ENCODE measurements around the gene SLC25A23.
"Not testable (repeated sequence)": the region's sequence is repeated elsewhere in the genome, so short reads cannot be mapped to it uniquely, and the experiment has no call there.

The SLC25A23 gene

GRCh38 chr19:6455924-6456323 lies 3.7 kb downstream of the SLC25A23 start:
- DNase-seq = no peak

- DNase-seq = no peak
These were observed 5.5 kb downstream of the SLC25A23 start for GRCh38 chr19:6453951-6454565.

GRCh38 chr19:6452899-6453298 lies 6.7 kb downstream of the SLC25A23 start:
- no peak for DNase-seq

GRCh38 chr19:6452223-6452614 lies 7.4 kb downstream of the SLC25A23 start:
- no peak for DNase-seq

- DNase-seq = no peak
These were observed 7.9 kb downstream of the SLC25A23 start for GRCh38 chr19:6451583-6452222.

- no peak for DNase-seq
These were observed 9.4 kb downstream of the SLC25A23 start for GRCh38 chr19:6450166-6450565.

GRCh38 chr19:6448045-6448444 lies 11.5 kb downstream of the SLC25A23 start:
- DNase-seq = no peak

- no peak for DNase-seq
These were observed 13.1 kb downstream of the SLC25A23 start for GRCh38 chr19:6446452-6446851.

GRCh38 chr19:6443986-6444385 lies 15.6 kb downstream of the SLC25A23 start:
- no peak for DNase-seq

- no peak for DNase-seq
These were observed 17.4 kb downstream of the SLC25A23 start for GRCh38 chr19:6442087-6442688.

GRCh38 chr19:6440905-6441304 lies 18.7 kb downstream of the SLC25A23 start:
- no peak for DNase-seq

GRCh38 chr19:6439743-6440142 lies 19.8 kb downstream of the SLC25A23 start:
- DNase-seq = no peak

- DNase-seq = no peak
These were observed 25.9 kb downstream of the SLC25A23 start, which contains the start of gene SLC25A41 for GRCh38 chr19:6433663-6434062. Gene SLC25A41 (minus strand): TSS chr19:6433763. CDS start chr19:6433693, 70 bp downstream.

- no peak for DNase-seq
These were observed 26.4 kb downstream of the SLC25A23 start for GRCh38 chr19:6433165-6433564.

GRCh38 chr19:6431891-6432290 lies 27.7 kb downstream of the SLC25A23 start:
- DNase-seq = no peak

GRCh38 chr19:6429419-6430221 lies 30.0 kb downstream of the SLC25A23 start:
- no peak for DNase-seq

GRCh38 chr19:6428692-6429418 lies 30.7 kb downstream of the SLC25A23 start:
- DNase-seq = not testable (repeated sequence)

- DNase-seq = no peak
These were observed 32.5 kb downstream of the SLC25A23 start for GRCh38 chr19:6427131-6427530.

GRCh38 chr19:6425732-6426620 lies 33.6 kb downstream of the SLC25A23 start:
- peak; percentile 16 to 33 for DNase-seq

- DNase-seq = peak; percentile 100
These were observed 34.5 kb downstream of the SLC25A23 start for GRCh38 chr19:6424939-6425731.
